Neural cell (in vitro differentiated cells): ENCODE data around the gene MUC2.

ENCODE experiments used
- CTCF ChIP-seq: fragments of 450-650 bp; IDR thresholded peaks from 2 replicates; pipeline ENCODE4 v1.5.1; 2014; ENCODE audit warnings: antibody characterized with exemption, mild to moderate bottlenecking, moderate library complexity; ENCODE audit not compliant: poor library complexity, severe bottlenecking
- EZH2 ChIP-seq: fragments of 200-600, 300-800 bp; shearing (Covaris generic), sonication (generic); IDR thresholded peaks from 2 replicates; pipeline ENCODE4 v1.6.1; 2014; ENCODE audit warnings: antibody characterized with exemption, low read length, borderline replicate concordance, mild to moderate bottlenecking; ENCODE audit not compliant: insufficient read depth, poor library complexity, severe bottlenecking
- RAD21 ChIP-seq: fragments of 450-650 bp; conservative IDR thresholded peaks from 2 replicates; pipeline ENCODE4 v1.6.1; 2014; ENCODE audit warnings: antibody characterized with exemption, mild to moderate bottlenecking, moderate library complexity
- REST ChIP-seq: IDR thresholded peaks from 2 replicates; pipeline ENCODE4 v1.6.1; 2012; ENCODE audit warnings: borderline replicate concordance
- SMC3 ChIP-seq: fragments of 450-650 bp; conservative IDR thresholded peaks from 2 replicates; pipeline ENCODE4 v1.6.1; 2014; ENCODE audit warnings: antibody characterized with exemption, mild to moderate bottlenecking, moderate library complexity; ENCODE audit not compliant: poor library complexity
- TAF1 ChIP-seq: IDR thresholded peaks from 2 replicates; pipeline ENCODE4 v1.6.1; 2012; ENCODE audit warnings: low read depth

- TF ChIP-seq CTCF (no peak), TAF1 (no peak), REST (no peak), RAD21 (no peak), EZH2 (no peak), SMC3 (no peak)
These were observed 41.5 kb upstream of the MUC2 start for GRCh38 chr11:1033016-1033798.
